Myocyte (in vitro differentiated cells): ENCODE measurements around the gene KRT86. TPM values are rescaled to one million over a fixed set of nuclear protein-coding genes. Genes with fewer than 3 reads are reported as not detected.
"Not testable (repeated sequence)": the region's sequence is repeated elsewhere in the genome, so short reads cannot be mapped to it uniquely, and the experiment has no call there.

Experiments used
- DNase-seq: peaks from one replicate; pipeline ENCODE4 v3.0.0-alpha.2; 2012; ENCODE audit warnings: low read depth
- total RNA-seq: library from RNA; depleted of rRNA; stranded (reverse); fragments of >200 nt; gene quantifications from 2 replicates; pipeline ENCODE4 v1.2.3, GENCODE V29; 2014

Gene KRT86
- total RNA-seq, 1 donor from 2014 or later, result 5.2 TPM

GRCh38 chr12:52267266-52267665 lies 7.2 kb upstream of the KRT86 start:
- no peak for DNase-seq

- DNase-seq, result no peak
Measured at GRCh38 chr12:52267699-52268098, 6.7 kb upstream of the KRT86 start.

- peak; percentile 75 for DNase-seq
Measured at GRCh38 chr12:52268212-52268611, 6.2 kb upstream of the KRT86 start.

- DNase-seq, result no peak
Measured at GRCh38 chr12:52270541-52271070, 3.8 kb upstream of the KRT86 start.

- no peak for DNase-seq
Measured at GRCh38 chr12:52271158-52271557, 3.3 kb upstream of the KRT86 start.

GRCh38 chr12:52275686-52276085 lies 1.2 kb downstream of the KRT86 start:
- no peak for DNase-seq

GRCh38 chr12:52277486-52278245 lies 3.2 kb downstream of the KRT86 start:
- DNase-seq, result no peak

GRCh38 chr12:52278575-52279421 lies 4.4 kb downstream of the KRT86 start:
- DNase-seq, result peak; percentile 74

GRCh38 chr12:52279422-52280318 lies 5.2 kb downstream of the KRT86 start:
- no peak for DNase-seq

GRCh38 chr12:52280319-52280795 lies 5.9 kb downstream of the KRT86 start:
- DNase-seq, result peak; percentile 73

- DNase-seq, result peak; percentile 96
Measured at GRCh38 chr12:52280796-52281560, 6.5 kb downstream of the KRT86 start.

GRCh38 chr12:52284562-52285171 lies 10.2 kb downstream of the KRT86 start:
- DNase-seq, result no peak

- DNase-seq, result no peak
Measured at GRCh38 chr12:52285172-52285745, 10.8 kb downstream of the KRT86 start.

- no peak for DNase-seq
Measured at GRCh38 chr12:52285851-52286530, 11.5 kb downstream of the KRT86 start.

GRCh38 chr12:52286857-52287785 lies 12.7 kb downstream of the KRT86 start:
- not testable (repeated sequence) for DNase-seq

- DNase-seq, result not testable (repeated sequence)
Measured at GRCh38 chr12:52287816-52288805, 13.7 kb downstream of the KRT86 start.
